NCI-H1048 (cell line): ENCODE results near the gene PACSIN1.
"Not testable (repeated sequence)": the region's sequence is repeated elsewhere in the genome, so short reads cannot be mapped to it uniquely, and the experiment has no call there.

ENCODE experiments used
- DNase-seq: peaks from one replicate; lab custom pipeline; 2025; lab: John Stamatoyannopoulos, UW

PACSIN1 gene

GRCh38 chr6:34457742-34458735 is 7.8 kb upstream of the PACSIN1 start:
- DNase-seq, result no peak

GRCh38 chr6:34459899-34460593 is 5.8 kb upstream of the PACSIN1 start:
- peak; percentile 36 for DNase-seq

- no peak for DNase-seq
Measured at GRCh38 chr6:34460796-34461507, 4.9 kb upstream of the PACSIN1 start.

GRCh38 chr6:34462010-34462409 is 3.9 kb upstream of the PACSIN1 start:
- no peak for DNase-seq

- no peak for DNase-seq
Measured at GRCh38 chr6:34462551-34462971, 3.3 kb upstream of the PACSIN1 start.

- DNase-seq, result no peak
Measured at GRCh38 chr6:34463299-34463698, 2.6 kb upstream of the PACSIN1 start.

GRCh38 chr6:34463849-34464248 is 2.0 kb upstream of the PACSIN1 start:
- no peak for DNase-seq

- no peak for DNase-seq
Measured at GRCh38 chr6:34466242-34467185, 638 bp downstream of the PACSIN1 start.

- DNase-seq, result no peak
Measured at GRCh38 chr6:34468378-34468892, 2.6 kb downstream of the PACSIN1 start.

- DNase-seq, result no peak
Measured at GRCh38 chr6:34469499-34469898, 3.6 kb downstream of the PACSIN1 start.

- no peak for DNase-seq
Measured at GRCh38 chr6:34472425-34472824, 6.5 kb downstream of the PACSIN1 start.

GRCh38 chr6:34473967-34474366 is 8.1 kb downstream of the PACSIN1 start:
- DNase-seq, result no peak

GRCh38 chr6:34474754-34475153 is 8.9 kb downstream of the PACSIN1 start:
- no peak for DNase-seq

- no peak for DNase-seq
Measured at GRCh38 chr6:34475238-34475682, 9.4 kb downstream of the PACSIN1 start.

- DNase-seq, result no peak
Measured at GRCh38 chr6:34475767-34476328, 10.0 kb downstream of the PACSIN1 start.

GRCh38 chr6:34476447-34476846 is 10.6 kb downstream of the PACSIN1 start:
- DNase-seq, result no peak

GRCh38 chr6:34476921-34477320 is 11.0 kb downstream of the PACSIN1 start:
- DNase-seq, result no peak

- no peak for DNase-seq
Measured at GRCh38 chr6:34478796-34479195, 12.9 kb downstream of the PACSIN1 start.

- DNase-seq, result not testable (repeated sequence)
Measured at GRCh38 chr6:34483781-34484180, 17.9 kb downstream of the PACSIN1 start.

- DNase-seq, result no peak
Measured at GRCh38 chr6:34484391-34484790, 18.5 kb downstream of the PACSIN1 start.

- DNase-seq, result no peak
Measured at GRCh38 chr6:34484899-34485298, 19.0 kb downstream of the PACSIN1 start.
